ENCODE data around the gene ARSI.
"Not testable (repeated sequence)": the region's sequence is repeated elsewhere in the genome, so short reads cannot be mapped to it uniquely, and the experiment has no call there.

Gene ARSI

GRCh38 chr5:150261231-150261630 is 41.5 kb downstream of the ARSI start:
- no peak for TF ChIP-seq JUND (IDR thresholded peaks at IDR 0.05; ENCODE audit: low read depth)
- no peak for DNase-seq (ENCODE audit: low read depth in 1 of 2, low spot score in 1 of 2)
- in situ Hi-C loops (cut with HindIII; ENCODE audit: low pct_unique_long_range_greater_than_20kb, low sequenced_read_pairs), result no loop called here

- in situ Hi-C loops (cut with HindIII; ENCODE audit: low pct_unique_long_range_greater_than_20kb, low sequenced_read_pairs), result no loop called here
These were observed 44.6 kb downstream of the ARSI start for GRCh38 chr5:150258130-150258529.

GRCh38 chr5:150257424-150257823 is 45.3 kb downstream of the ARSI start:
- no peak for TF ChIP-seq JUND (IDR thresholded peaks at IDR 0.05; ENCODE audit: low read depth)

More at GRCh38 chr5:150258130-150258529, 44.6 kb downstream of the ARSI start:
- no peak for TF ChIP-seq JUND (IDR thresholded peaks at IDR 0.05; ENCODE audit: low read depth)
- no peak for DNase-seq (ENCODE audit: low read depth in 1 of 2, low spot score in 1 of 2)

GRCh38 chr5:150256410-150257064 is 46.2 kb downstream of the ARSI start:
- DNase-seq (ENCODE audit: low read depth in 1 of 2, low spot score in 1 of 2), result no peak
- no peak for TF ChIP-seq JUND (IDR thresholded peaks at IDR 0.05; ENCODE audit: low read depth)
- in situ Hi-C loops (cut with HindIII; ENCODE audit: low pct_unique_long_range_greater_than_20kb, low sequenced_read_pairs), result no loop called here

More at GRCh38 chr5:150257424-150257823, 45.3 kb downstream of the ARSI start:
- in situ Hi-C loops (cut with HindIII; ENCODE audit: low pct_unique_long_range_greater_than_20kb, low sequenced_read_pairs), result no loop called here
- DNase-seq (ENCODE audit: low read depth in 1 of 2, low spot score in 1 of 2), result no peak

GRCh38 chr5:150255659-150256409 is 46.9 kb downstream of the ARSI start:
- TF ChIP-seq JUND (IDR thresholded peaks at IDR 0.05; ENCODE audit: low read depth), result no peak
- in situ Hi-C loops (cut with HindIII; ENCODE audit: low pct_unique_long_range_greater_than_20kb, low sequenced_read_pairs), result no loop called here

GRCh38 chr5:150254774-150255173 is 47.9 kb downstream of the ARSI start:
- in situ Hi-C loops (cut with HindIII; ENCODE audit: low pct_unique_long_range_greater_than_20kb, low sequenced_read_pairs), result no loop called here
- no peak for DNase-seq (ENCODE audit: low read depth in 1 of 2, low spot score in 1 of 2)
- no peak for TF ChIP-seq JUND (IDR thresholded peaks at IDR 0.05; ENCODE audit: low read depth)

More at GRCh38 chr5:150255659-150256409, 46.9 kb downstream of the ARSI start:
- no peak for DNase-seq (ENCODE audit: low read depth in 1 of 2, low spot score in 1 of 2)

GRCh38 chr5:150254363-150254762 is 48.3 kb downstream of the ARSI start:
- DNase-seq (ENCODE audit: low read depth in 1 of 2, low spot score in 1 of 2), result no peak
- in situ Hi-C loops (cut with HindIII; ENCODE audit: low pct_unique_long_range_greater_than_20kb, low sequenced_read_pairs), result no loop called here
- TF ChIP-seq JUND (IDR thresholded peaks at IDR 0.05; ENCODE audit: low read depth), result no peak

GRCh38 chr5:150253416-150254208 is 49.1 kb downstream of the ARSI start:
- no peak for TF ChIP-seq JUND (IDR thresholded peaks at IDR 0.05; ENCODE audit: low read depth)
- DNase-seq (ENCODE audit: low read depth in 1 of 2, low spot score in 1 of 2), result no peak
- in situ Hi-C loops (cut with HindIII; ENCODE audit: low pct_unique_long_range_greater_than_20kb, low sequenced_read_pairs), result no loop called here

- DNase-seq (ENCODE audit: low read depth in 1 of 2, low spot score in 1 of 2), result no peak
- in situ Hi-C loops (cut with HindIII; ENCODE audit: low pct_unique_long_range_greater_than_20kb, low sequenced_read_pairs), result no loop called here
- no peak for TF ChIP-seq JUND (IDR thresholded peaks at IDR 0.05; ENCODE audit: low read depth)
These were observed 50.2 kb downstream of the ARSI start for GRCh38 chr5:150252489-150252888.

- TF ChIP-seq JUND (IDR thresholded peaks at IDR 0.05; ENCODE audit: low read depth), result no peak
- in situ Hi-C loops (cut with HindIII; ENCODE audit: low pct_unique_long_range_greater_than_20kb, low sequenced_read_pairs), result no loop called here
- no peak for DNase-seq (ENCODE audit: low read depth in 1 of 2, low spot score in 1 of 2)
These were observed 51.2 kb downstream of the ARSI start for GRCh38 chr5:150251504-150251903.

GRCh38 chr5:150249744-150250143 is 53.0 kb downstream of the ARSI start:
- TF ChIP-seq JUND (IDR thresholded peaks at IDR 0.05; ENCODE audit: low read depth), result no peak
- in situ Hi-C loops (cut with HindIII; ENCODE audit: low pct_unique_long_range_greater_than_20kb, low sequenced_read_pairs), result no loop called here
- no peak for DNase-seq (ENCODE audit: low read depth in 1 of 2, low spot score in 1 of 2)

- in situ Hi-C loops (cut with HindIII; ENCODE audit: low pct_unique_long_range_greater_than_20kb, low sequenced_read_pairs), result no loop called here
- TF ChIP-seq JUND (IDR thresholded peaks at IDR 0.05; ENCODE audit: low read depth), result no peak
- no peak for DNase-seq (ENCODE audit: low read depth in 1 of 2, low spot score in 1 of 2)
These were observed 53.8 kb downstream of the ARSI start for GRCh38 chr5:150248946-150249345.

GRCh38 chr5:150248493-150248892 is 54.2 kb downstream of the ARSI start:
- in situ Hi-C loops (cut with HindIII; ENCODE audit: low pct_unique_long_range_greater_than_20kb, low sequenced_read_pairs); DNase-seq (ENCODE audit: low read depth in 1 of 2, low spot score in 1 of 2): not testable (repeated sequence)
